Endodermal cell (in vitro differentiated cells): ENCODE data around the gene SLC25A48. TPM values are rescaled to one million over a fixed set of nuclear protein-coding genes. Genes with fewer than 3 reads are reported as not detected.

Experiments
- DNase-seq: peaks from one replicate; pipeline ENCODE4 v3.0.0-alpha.2; 2017
- H3K27ac ChIP-seq: 2 replicates; pipeline ENCODE4 v1.5.1; 2013; ENCODE audit warnings: mild to moderate bottlenecking, low read depth, low read length, moderate library complexity
- H3K27me3 ChIP-seq: 2 replicates; pipeline ENCODE4 v1.6.1; 2013; ENCODE audit warnings: mild to moderate bottlenecking, low read length, moderate library complexity; ENCODE audit not compliant: insufficient read depth, control insufficient read depth, poor library complexity, severe bottlenecking
- H3K36me3 ChIP-seq: 2 replicates; pipeline ENCODE4 v1.7.0; 2013; ENCODE audit warnings: mild to moderate bottlenecking, low read length, moderate library complexity; ENCODE audit not compliant: control insufficient read depth, insufficient read depth
- H3K4me1 ChIP-seq: one replicate; pipeline ENCODE4 v1.7.0; 2013; ENCODE audit warnings: low read length; ENCODE audit not compliant: control insufficient read depth, insufficient read depth
- H3K4me3 ChIP-seq: 2 replicates; pipeline ENCODE4 v1.5.1; 2013; ENCODE audit warnings: mild to moderate bottlenecking, low read length, moderate library complexity
- H3K9ac ChIP-seq: 2 replicates; pipeline ENCODE4 v1.6.1; 2013; ENCODE audit warnings: mild to moderate bottlenecking, low read length, moderate library complexity; ENCODE audit not compliant: poor library complexity, severe bottlenecking; ENCODE audit errors: extremely low read depth
- H3K9me3 ChIP-seq: 2 replicates; pipeline ENCODE4 v1.6.1; 2013; ENCODE audit warnings: mild to moderate bottlenecking, low read length, moderate library complexity; ENCODE audit not compliant: control insufficient read depth
- H3K27ac Mint-ChIP-seq: 2 replicates; pipeline ENCODE4 v1.8.0; 2020; ENCODE audit warnings: mixed read lengths
- H3K27me3 Mint-ChIP-seq: 2 replicates; pipeline ENCODE4 v1.8.0; 2021; ENCODE audit warnings: mild to moderate bottlenecking, mixed read lengths; ENCODE audit not compliant: insufficient read depth
- H3K36me3 Mint-ChIP-seq: 2 replicates; pipeline ENCODE4 v1.8.0; 2020; ENCODE audit warnings: low read depth, mixed read lengths
- H3K4me1 Mint-ChIP-seq: 2 replicates; pipeline ENCODE4 v1.8.0; 2020; ENCODE audit warnings: mixed read lengths
- H3K4me3 Mint-ChIP-seq: 2 replicates; pipeline ENCODE4 v1.8.0; 2020; ENCODE audit warnings: mild to moderate bottlenecking, moderate library complexity, mixed read lengths
- H3K9me3 Mint-ChIP-seq: 2 replicates; pipeline ENCODE4 v1.8.0; 2020; ENCODE audit warnings: mild to moderate bottlenecking, mixed read lengths
- WGBS, 2 experiments: methylation state at CpG; one replicate each; pipeline versions ENCODE4 v1.1.5 to v1.1.7; 2013; ENCODE audit warnings: missing lambda C conversion rate in 2 of 2, mixed read lengths in 1 of 2; ENCODE audit not compliant: insufficient coverage in 1 of 2, insufficient read length in 1 of 2; 5-methylcytosine and 5-hydroxymethylcytosine counted together
- total RNA-seq, 2 donors: library from RNA; stranded (reverse); fragmentation: NEBNext Ultra II Directional in 1 of 2; extraction: Animal tissue kit (Norgen Biotek cat#: 25700) in 1 of 2; gene quantifications; 2 replicates in 1 of 2; 3 replicates in 1 of 2; pipeline ENCODE4 v1.2.1, GENCODE V29; 2021
- TF ChIP-seq, protein P1 (sequence below): fragments of 200-600 bp; sonication (generic); conservative IDR thresholded peaks from 2 replicates; pipeline ENCODE4 v1.5.0; 2021; ENCODE audit warnings: antibody characterized with exemption, mild to moderate bottlenecking

The SLC25A48 gene
- total RNA-seq, 2 donors from 2014 or later = 2.5 to 5.9 TPM

- H3K36me3 Mint-ChIP-seq = no peaks in the 10 kb centered on the region
- H3K4me3 Mint-ChIP-seq = no peak overlapping the region
- no peaks in the 10 kb centered on the region for H3K9me3 ChIP-seq
- no peaks in the 10 kb centered on the region for H3K27me3 Mint-ChIP-seq
- H3K4me3 ChIP-seq = no peak overlapping the region
- no peaks in the 10 kb centered on the region for H3K36me3 ChIP-seq
- H3K27ac Mint-ChIP-seq = no peak overlapping the region
- H3K27me3 ChIP-seq = no peaks in the 10 kb centered on the region
- no peak for DNase-seq
- H3K4me1 ChIP-seq = peaks cover 3% of the 10 kb centered on the region
- no peak overlapping the region for H3K9ac ChIP-seq
- TF ChIP-seq, protein P1, sequence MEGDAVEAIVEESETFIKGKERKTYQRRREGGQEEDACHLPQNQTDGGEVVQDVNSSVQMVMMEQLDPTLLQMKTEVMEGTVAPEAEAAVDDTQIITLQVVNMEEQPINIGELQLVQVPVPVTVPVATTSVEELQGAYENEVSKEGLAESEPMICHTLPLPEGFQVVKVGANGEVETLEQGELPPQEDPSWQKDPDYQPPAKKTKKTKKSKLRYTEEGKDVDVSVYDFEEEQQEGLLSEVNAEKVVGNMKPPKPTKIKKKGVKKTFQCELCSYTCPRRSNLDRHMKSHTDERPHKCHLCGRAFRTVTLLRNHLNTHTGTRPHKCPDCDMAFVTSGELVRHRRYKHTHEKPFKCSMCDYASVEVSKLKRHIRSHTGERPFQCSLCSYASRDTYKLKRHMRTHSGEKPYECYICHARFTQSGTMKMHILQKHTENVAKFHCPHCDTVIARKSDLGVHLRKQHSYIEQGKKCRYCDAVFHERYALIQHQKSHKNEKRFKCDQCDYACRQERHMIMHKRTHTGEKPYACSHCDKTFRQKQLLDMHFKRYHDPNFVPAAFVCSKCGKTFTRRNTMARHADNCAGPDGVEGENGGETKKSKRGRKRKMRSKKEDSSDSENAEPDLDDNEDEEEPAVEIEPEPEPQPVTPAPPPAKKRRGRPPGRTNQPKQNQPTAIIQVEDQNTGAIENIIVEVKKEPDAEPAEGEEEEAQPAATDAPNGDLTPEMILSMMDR = no peak
- H3K4me1 Mint-ChIP-seq = peaks cover 4% of the 10 kb centered on the region
- H3K27ac ChIP-seq = no peak overlapping the region
- no peaks in the 10 kb centered on the region for H3K9me3 Mint-ChIP-seq
Measured at GRCh38 chr5:135867599-135867998, 33.1 kb downstream of the SLC25A48 start.

DNA sequence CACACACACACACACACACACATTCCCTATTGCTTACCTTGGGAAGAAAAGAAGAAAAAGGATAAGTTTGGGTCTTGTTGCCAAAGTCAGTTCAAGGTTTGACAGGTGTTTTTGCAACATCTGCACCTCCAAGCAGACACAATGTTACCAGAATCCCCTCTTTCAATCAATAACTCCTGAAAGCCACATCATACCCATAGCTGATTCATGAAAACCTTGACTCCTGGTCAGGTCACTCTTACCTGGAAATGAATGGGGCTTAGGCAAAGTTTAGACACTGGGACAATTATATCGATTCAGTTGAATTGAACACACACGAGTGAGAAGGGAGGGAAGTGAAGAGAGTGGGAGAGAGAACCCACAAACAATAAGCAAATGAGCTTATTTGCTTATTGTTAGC, 34.2 kb downstream of the SLC25A48 start:
- Histone ChIP-seq H3K9me3 (no peaks in the 10 kb centered on the region), H3K27ac (no peak overlapping the region), H3K4me3 (no peak overlapping the region), H3K4me1 (peaks cover 3% of the 10 kb centered on the region), H3K36me3 (no peaks in the 10 kb centered on the region), H3K9ac (no peak overlapping the region), H3K27me3 (no peaks in the 10 kb centered on the region)
- no peaks in the 10 kb centered on the region for H3K27me3 Mint-ChIP-seq
- DNase-seq = no peak
- H3K4me1 Mint-ChIP-seq = peaks cover 4% of the 10 kb centered on the region
- no peak overlapping the region for H3K4me3 Mint-ChIP-seq
- H3K27ac Mint-ChIP-seq = no peak overlapping the region
- TF ChIP-seq, protein P1 = no peak
- no peaks in the 10 kb centered on the region for H3K9me3 Mint-ChIP-seq
- 46 to 64% methylated on average over 2 of the region's 2 CpGs for WGBS, 2 experiments
- H3K36me3 Mint-ChIP-seq = no peaks in the 10 kb centered on the region

GRCh38 chr5:135869276-135869675, 34.8 kb downstream of the SLC25A48 start:
- Histone ChIP-seq H3K27me3 (no peaks in the 10 kb centered on the region), H3K9me3 (no peaks in the 10 kb centered on the region), H3K9ac (no peak overlapping the region), H3K36me3 (no peaks in the 10 kb centered on the region), H3K27ac (no peak overlapping the region), H3K4me1 (peaks cover 3% of the 10 kb centered on the region), H3K4me3 (no peak overlapping the region)
- Mint-ChIP-seq H3K9me3 (no peaks in the 10 kb centered on the region), H3K36me3 (no peaks in the 10 kb centered on the region), H3K4me3 (no peak overlapping the region), H3K27me3 (no peaks in the 10 kb centered on the region), H3K4me1 (peaks cover 4% of the 10 kb centered on the region), H3K27ac (no peak overlapping the region)
- TF ChIP-seq, protein P1 = no peak
- no peak for DNase-seq
- WGBS, 2 experiments = 84 to 100% methylated on average over 2 of the region's 2 CpGs
